Astrocyte of the cerebellum (primary cell): ENCODE measurements around the gene KCNJ6.

ENCODE experiments used
- DNase-seq: peaks from one replicate; pipeline ENCODE4 v3.0.0-alpha.2; 2011; ENCODE audit warnings: low read depth
- H3K4me3 ChIP-seq: 2 replicates; pipeline ENCODE4 v1.5.1; 2011; ENCODE audit warnings: mild to moderate bottlenecking, low read depth, low read length, moderate library complexity
- in situ Hi-C: cut with HindIII; loops from 2 replicates; pipeline ENCODE4 v1.10.0; 2017; ENCODE audit warnings: low sequenced_read_pairs
- TF ChIP-seq, protein P1 (sequence below): IDR thresholded peaks from 2 replicates; pipeline ENCODE4 v1.5.1; 2012; ENCODE audit warnings: low read length, low read depth, moderate library complexity, mild to moderate bottlenecking; ENCODE audit errors: missing control alignments

KCNJ6 gene

GRCh38 chr21:37835481-37835880, 80.8 kb downstream of the KCNJ6 start:
- TF ChIP-seq, protein P1, sequence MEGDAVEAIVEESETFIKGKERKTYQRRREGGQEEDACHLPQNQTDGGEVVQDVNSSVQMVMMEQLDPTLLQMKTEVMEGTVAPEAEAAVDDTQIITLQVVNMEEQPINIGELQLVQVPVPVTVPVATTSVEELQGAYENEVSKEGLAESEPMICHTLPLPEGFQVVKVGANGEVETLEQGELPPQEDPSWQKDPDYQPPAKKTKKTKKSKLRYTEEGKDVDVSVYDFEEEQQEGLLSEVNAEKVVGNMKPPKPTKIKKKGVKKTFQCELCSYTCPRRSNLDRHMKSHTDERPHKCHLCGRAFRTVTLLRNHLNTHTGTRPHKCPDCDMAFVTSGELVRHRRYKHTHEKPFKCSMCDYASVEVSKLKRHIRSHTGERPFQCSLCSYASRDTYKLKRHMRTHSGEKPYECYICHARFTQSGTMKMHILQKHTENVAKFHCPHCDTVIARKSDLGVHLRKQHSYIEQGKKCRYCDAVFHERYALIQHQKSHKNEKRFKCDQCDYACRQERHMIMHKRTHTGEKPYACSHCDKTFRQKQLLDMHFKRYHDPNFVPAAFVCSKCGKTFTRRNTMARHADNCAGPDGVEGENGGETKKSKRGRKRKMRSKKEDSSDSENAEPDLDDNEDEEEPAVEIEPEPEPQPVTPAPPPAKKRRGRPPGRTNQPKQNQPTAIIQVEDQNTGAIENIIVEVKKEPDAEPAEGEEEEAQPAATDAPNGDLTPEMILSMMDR, result no peak
- in situ Hi-C loops, result no loop called here

DNA sequence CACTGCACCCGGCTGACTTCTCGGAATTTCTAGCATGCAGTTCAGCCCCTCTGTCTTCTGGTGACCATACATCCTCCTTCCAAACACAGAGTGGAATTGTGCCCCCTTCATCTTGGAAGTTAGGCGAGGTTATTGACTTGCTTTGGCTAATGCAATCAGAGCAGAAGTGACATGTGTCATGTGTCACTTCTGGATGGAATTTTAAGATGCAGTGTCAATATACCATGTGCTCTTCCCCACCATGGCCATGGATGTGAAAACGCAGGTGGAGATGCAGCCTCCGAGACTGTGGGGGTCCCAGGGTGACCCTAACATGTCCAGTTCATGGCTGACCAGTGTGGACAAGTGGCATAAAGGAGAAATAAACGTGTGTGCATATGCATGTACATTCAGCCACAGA, 83.0 kb downstream of the KCNJ6 start:
- no peak for DNase-seq
- H3K4me3 ChIP-seq, result no peak overlapping the region
- in situ Hi-C loops, result no loop called here
- TF ChIP-seq, protein P1, result no peak

More at GRCh38 chr21:37835481-37835880, 80.8 kb downstream of the KCNJ6 start:
- no peak for DNase-seq
- no peak overlapping the region for H3K4me3 ChIP-seq

DNA sequence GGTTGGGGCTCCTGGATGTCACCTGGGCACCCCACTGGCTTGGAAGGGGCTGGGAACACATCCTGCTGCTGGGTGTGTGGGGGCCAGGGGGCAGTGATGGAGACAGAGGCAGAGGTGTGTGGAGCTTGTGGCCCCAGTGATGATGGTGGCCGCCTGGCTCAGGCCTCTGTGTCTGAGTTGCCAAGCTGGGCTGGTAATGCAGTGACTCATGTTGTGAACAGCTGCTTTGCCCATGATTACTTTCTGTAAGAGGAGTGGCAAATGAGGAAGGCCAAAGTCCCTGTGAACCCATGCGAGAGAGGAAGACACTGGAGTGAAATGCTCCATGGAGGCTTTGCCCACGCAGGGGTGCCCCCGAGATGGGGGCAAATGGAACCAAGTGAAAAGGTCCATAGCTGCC, 86.8 kb downstream of the KCNJ6 start:
- H3K4me3 ChIP-seq, result no peak overlapping the region
- in situ Hi-C loops, result no loop called here
- DNase-seq, result no peak
- TF ChIP-seq, protein P1, result no peak

DNA sequence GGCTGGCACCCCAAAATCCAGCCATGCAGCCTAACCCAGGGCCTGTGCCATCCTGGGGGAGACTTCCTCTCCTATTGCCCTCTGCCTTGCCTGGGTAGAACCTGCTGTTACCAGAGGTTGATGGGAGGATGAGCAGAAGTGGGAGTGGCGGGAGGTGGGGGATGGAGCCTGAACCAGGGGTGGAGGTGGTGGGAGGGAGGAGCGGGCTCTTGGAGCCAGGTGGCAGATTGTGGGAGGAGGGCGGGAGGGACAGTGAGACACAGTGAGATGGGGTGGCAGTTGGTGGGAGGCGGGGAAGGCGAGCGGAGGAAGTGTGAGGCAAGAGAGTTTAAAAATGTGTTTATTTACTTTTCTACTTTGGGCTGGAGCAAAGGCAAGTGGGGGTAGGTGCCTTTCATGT, 87.3 kb downstream of the KCNJ6 start:
- TF ChIP-seq, protein P1, result no peak
- in situ Hi-C loops, result no loop called here
- no peak overlapping the region for H3K4me3 ChIP-seq

DNA sequence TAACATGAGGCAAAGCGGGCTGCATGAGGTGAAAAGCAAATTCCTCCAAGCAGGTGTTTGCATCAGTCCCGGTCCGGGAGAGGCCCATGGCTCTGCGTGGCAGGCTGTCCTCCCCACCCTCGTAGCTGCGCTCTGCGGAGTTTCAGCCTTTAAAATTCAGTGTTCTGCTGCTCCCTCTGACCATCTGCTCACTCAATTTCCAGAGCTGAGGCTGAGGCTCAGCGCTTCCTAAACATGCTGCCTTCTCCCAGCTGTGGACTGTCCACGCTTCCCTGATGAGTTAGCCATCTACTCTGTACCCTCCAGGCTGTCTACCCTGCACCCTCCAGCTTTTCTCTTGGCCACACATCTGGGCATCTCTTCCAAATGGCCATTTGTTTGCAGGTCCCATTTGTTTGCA, 87.7 kb downstream of the KCNJ6 start:
- in situ Hi-C loops, result no loop called here
- DNase-seq, result no peak
- no peak overlapping the region for H3K4me3 ChIP-seq
- TF ChIP-seq, protein P1, result no peak

More for the DNA sequence above, 87.3 kb downstream of the KCNJ6 start:
- no peak for DNase-seq

DNA sequence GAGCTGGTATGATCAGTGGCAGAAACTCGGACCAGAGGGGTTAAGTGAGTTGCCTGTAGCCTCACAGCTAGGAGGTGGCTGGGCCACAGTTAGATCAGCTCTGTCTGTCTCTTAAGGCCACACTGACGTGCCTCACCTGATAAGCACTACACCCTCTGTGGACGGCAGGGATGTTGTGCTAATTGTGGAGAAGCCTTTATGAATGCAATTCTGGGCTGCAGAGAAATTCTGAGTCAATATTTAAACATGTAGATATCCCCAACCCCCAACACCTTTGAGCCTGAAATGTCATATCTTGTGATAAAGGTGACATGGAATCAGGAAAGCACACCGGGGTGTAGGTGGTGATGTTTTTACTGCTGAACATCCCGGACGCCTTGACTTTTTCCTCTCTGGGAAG, 88.3 kb downstream of the KCNJ6 start:
- no peak overlapping the region for H3K4me3 ChIP-seq
- in situ Hi-C loops, result no loop called here
- TF ChIP-seq, protein P1, result no peak
- no peak for DNase-seq
